ENCODE data around the gene NHS.

Gene NHS

DNA sequence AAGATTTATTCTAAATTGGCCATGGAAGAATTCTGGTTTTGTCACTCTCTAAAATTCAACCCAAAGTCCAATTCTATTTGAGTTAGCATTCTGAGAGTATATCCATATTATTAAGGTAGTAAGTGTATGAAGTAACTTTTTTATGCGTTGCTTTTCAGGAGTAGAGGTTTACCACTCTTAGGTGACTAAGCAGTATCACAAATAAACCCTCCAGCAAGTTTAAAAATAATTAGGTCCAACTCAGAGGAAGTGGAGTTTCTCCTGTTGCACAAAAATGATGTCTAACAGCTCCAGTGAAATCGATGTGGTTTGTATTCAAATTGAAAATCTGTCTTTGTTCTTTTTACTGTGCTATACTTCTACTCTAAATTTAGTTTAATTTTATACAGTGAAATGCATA, 368.9 kb downstream of the NHS start:
- Histone ChIP-seq H3K4me1 (ENCODE audit: control insufficient read depth, insufficient read depth, low read length) (peaks cover 2% of the 10 kb centered on the region), H3K27me3 (ENCODE audit: control insufficient read depth, insufficient read depth, low read length) (peaks cover 16% of the 10 kb centered on the region), H3K4me3 (ENCODE audit: low read depth, low read length) (no peak overlapping the region), H3K36me3 (ENCODE audit: control insufficient read depth, insufficient read depth, low read length) (no peaks in the 10 kb centered on the region), H3K9me3 (ENCODE audit: control insufficient read depth, insufficient read depth, low read length) (no peaks in the 10 kb centered on the region), H3K9ac (ENCODE audit: low read depth, low read length) (no peak overlapping the region)

DNA sequence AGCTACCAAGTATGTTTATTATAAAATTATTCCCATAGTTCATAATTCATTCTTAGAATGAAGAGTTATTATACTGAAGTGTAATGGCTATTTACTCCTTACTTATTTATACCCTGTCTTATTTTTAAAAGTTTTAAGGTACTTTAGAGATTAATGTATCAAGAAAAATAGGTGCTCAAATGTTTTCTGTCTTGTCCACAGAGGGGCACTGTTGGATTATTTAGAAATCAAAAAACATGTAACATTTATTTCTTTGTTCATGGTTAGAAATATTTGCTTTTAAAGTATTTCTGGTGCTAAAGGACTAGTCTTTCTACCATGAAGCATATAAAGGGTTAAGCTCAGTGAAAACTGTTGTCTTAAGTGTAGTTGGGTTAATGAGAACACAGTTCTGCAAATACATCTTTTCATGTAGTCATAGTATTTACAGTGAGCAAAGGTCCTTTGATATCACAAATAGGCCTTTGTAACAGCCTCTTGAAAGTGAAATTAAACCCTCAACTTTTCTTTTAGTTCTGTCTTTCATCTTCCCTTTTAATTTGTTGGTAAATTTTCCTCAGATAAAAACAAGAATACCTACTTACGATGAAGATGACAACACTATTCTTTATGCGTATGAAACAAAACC, 370.0 kb downstream of the NHS start:
- Histone ChIP-seq H3K9me3 (ENCODE audit: control insufficient read depth, insufficient read depth, low read length) (no peaks in the 10 kb centered on the region), H3K27me3 (ENCODE audit: control insufficient read depth, insufficient read depth, low read length) (peaks cover 8% of the 10 kb centered on the region), H3K4me1 (ENCODE audit: control insufficient read depth, insufficient read depth, low read length) (peaks cover 2% of the 10 kb centered on the region), H3K4me3 (ENCODE audit: low read depth, low read length) (no peak overlapping the region), H3K36me3 (ENCODE audit: control insufficient read depth, insufficient read depth, low read length) (no peaks in the 10 kb centered on the region), H3K9ac (ENCODE audit: low read depth, low read length) (no peak overlapping the region)

DNA sequence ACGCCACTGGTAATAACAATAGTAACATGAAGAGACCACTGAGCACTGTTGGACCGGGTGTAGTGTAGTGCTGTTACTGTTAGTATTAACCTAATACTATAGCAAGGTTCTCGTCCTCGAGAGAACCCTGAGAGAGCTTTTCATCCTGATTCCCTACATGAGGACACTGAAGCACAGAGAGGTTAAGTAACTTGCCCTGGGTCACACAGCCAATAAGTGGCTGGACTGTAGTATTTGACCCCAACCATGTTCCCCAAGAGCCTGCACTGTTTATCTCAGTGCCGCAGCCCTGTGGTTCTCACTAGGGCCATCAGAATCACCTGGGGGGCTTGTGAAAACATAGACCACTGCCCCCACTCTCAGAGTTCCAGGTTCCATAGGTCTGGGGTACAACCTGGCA, 372.7 kb downstream of the NHS start:
- Histone ChIP-seq H3K4me3 (ENCODE audit: low read depth, low read length) (no peak overlapping the region), H3K27me3 (ENCODE audit: control insufficient read depth, insufficient read depth, low read length) (no peaks in the 10 kb centered on the region), H3K4me1 (ENCODE audit: control insufficient read depth, insufficient read depth, low read length) (no peaks in the 10 kb centered on the region), H3K9me3 (ENCODE audit: control insufficient read depth, insufficient read depth, low read length) (no peaks in the 10 kb centered on the region), H3K9ac (ENCODE audit: low read depth, low read length) (no peak overlapping the region), H3K36me3 (ENCODE audit: control insufficient read depth, insufficient read depth, low read length) (no peaks in the 10 kb centered on the region)

DNA sequence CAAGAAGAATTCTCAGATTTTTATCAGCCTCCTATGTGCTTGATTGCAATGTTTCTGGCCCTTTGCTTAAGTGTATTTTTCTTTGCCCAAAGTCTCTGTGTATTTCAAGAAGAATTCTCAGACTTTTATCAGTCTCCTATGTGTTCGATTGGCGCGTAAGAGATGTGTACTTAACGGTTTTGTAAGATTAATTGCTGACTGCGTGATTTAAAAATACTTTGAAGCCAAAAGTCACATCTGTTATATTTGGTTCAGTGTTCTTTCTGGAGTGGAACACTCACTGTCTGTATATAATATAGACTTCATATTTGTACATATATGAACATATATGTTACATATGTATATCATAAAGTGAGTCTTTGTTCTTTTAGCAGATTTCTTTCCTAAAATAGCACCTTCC, 373.7 kb downstream of the NHS start:
- Histone ChIP-seq H3K4me1 (ENCODE audit: control insufficient read depth, insufficient read depth, low read length) (no peaks in the 10 kb centered on the region), H3K36me3 (ENCODE audit: control insufficient read depth, insufficient read depth, low read length) (no peaks in the 10 kb centered on the region), H3K4me3 (ENCODE audit: low read depth, low read length) (no peak overlapping the region), H3K9me3 (ENCODE audit: control insufficient read depth, insufficient read depth, low read length) (no peaks in the 10 kb centered on the region), H3K27me3 (ENCODE audit: control insufficient read depth, insufficient read depth, low read length) (no peaks in the 10 kb centered on the region), H3K9ac (ENCODE audit: low read depth, low read length) (no peak overlapping the region)

DNA sequence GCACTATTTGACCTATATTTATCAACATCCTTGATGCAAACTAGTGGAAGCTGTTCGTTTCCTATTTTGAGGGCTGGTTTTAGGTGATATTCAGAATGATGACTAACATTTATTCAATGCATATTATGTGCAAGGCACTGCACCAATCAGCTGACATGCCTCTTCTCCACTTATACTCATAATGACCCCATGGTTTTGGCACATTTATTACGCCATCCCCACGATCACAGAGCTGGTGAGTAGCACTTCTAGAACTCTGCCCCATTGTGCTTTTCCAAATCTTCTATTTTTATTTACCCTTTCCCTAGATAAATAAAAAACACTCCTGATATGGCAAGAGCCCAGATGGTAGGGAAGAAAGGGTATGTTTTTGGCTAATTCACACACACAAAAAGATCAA, 375.4 kb downstream of the NHS start:
- Histone ChIP-seq H3K4me1 (ENCODE audit: control insufficient read depth, insufficient read depth, low read length) (no peaks in the 10 kb centered on the region), H3K9me3 (ENCODE audit: control insufficient read depth, insufficient read depth, low read length) (no peaks in the 10 kb centered on the region), H3K36me3 (ENCODE audit: control insufficient read depth, insufficient read depth, low read length) (no peaks in the 10 kb centered on the region), H3K27me3 (ENCODE audit: control insufficient read depth, insufficient read depth, low read length) (no peaks in the 10 kb centered on the region), H3K4me3 (ENCODE audit: low read depth, low read length) (no peak overlapping the region), H3K9ac (ENCODE audit: low read depth, low read length) (no peak overlapping the region)

DNA sequence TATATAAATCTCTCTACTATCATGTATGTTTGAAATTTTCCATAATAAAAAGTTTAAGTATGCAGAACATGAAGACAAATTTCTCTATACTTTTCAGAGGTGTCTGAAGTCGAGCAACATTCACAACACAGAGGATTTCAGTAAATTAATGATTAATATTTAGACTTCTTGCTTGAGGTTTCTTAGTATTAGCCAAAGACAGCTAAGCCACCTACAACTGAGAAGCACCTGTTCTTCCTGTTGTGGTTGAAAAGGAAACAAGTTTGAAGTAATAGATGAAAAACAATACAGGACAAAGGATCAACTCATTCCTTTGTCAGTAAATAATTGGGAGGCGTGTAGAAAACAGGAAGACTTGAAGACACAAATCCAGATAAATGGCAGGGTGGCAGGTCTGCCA, 383.4 kb downstream of the NHS start:
- H3K9ac ChIP-seq (ENCODE audit: low read depth, low read length): no peak overlapping the region
- no peaks in the 10 kb centered on the region for H3K36me3 ChIP-seq (ENCODE audit: control insufficient read depth, insufficient read depth, low read length)
- H3K27me3 ChIP-seq (ENCODE audit: control insufficient read depth, insufficient read depth, low read length): no peaks in the 10 kb centered on the region
- no peaks in the 10 kb centered on the region for H3K9me3 ChIP-seq (ENCODE audit: control insufficient read depth, insufficient read depth, low read length)
- H3K4me3 ChIP-seq (ENCODE audit: low read depth, low read length): no peak overlapping the region
- H3K4me1 ChIP-seq (ENCODE audit: control insufficient read depth, insufficient read depth, low read length): no peaks in the 10 kb centered on the region

DNA sequence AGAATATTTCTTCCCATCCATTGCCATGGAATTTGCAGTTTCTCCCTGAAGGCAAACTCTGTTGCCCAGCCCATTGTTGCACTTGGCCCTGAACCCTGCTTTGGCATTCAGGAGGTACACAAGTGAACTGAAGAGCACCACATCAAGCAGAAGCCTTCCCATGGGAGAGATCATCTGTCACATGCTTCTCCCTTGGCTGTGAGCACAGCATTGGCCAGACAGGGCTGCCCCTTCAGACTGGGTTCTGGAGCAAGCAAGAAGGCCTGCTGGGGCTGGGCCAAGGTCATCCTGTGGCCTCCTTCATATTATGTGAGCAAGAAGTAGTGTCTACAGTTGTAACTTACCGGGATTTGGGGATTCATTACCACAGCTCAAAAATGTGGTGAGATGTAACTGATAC, 385.0 kb downstream of the NHS start:
- H3K9ac ChIP-seq (ENCODE audit: low read depth, low read length): no peak overlapping the region
- no peaks in the 10 kb centered on the region for H3K9me3 ChIP-seq (ENCODE audit: control insufficient read depth, insufficient read depth, low read length)
- no peaks in the 10 kb centered on the region for H3K36me3 ChIP-seq (ENCODE audit: control insufficient read depth, insufficient read depth, low read length)
- no peak overlapping the region for H3K4me3 ChIP-seq (ENCODE audit: low read depth, low read length)
- H3K27me3 ChIP-seq (ENCODE audit: control insufficient read depth, insufficient read depth, low read length): no peaks in the 10 kb centered on the region
- no peaks in the 10 kb centered on the region for H3K4me1 ChIP-seq (ENCODE audit: control insufficient read depth, insufficient read depth, low read length)

DNA sequence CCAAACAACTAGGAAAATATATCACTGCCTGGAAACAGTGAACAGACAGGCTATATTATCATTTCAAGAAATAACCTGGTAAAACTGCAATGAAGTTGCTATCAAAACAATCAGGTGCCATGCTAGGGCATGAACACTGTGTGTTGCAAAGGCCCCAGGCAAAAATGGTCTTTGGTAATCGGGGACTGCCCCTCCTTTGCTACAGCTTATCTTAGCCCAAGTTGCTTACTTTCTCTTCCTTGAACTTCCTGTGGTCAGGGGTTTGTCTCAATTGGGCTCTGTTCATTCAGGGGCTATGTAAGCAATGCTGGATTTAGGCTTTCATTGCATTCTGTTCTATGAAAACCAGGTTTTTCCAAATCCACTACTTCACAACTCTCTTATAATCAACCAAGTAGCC, 392.7 kb downstream of the NHS start:
- Histone ChIP-seq H3K9me3 (ENCODE audit: control insufficient read depth, insufficient read depth, low read length) (no peaks in the 10 kb centered on the region), H3K27me3 (ENCODE audit: control insufficient read depth, insufficient read depth, low read length) (peaks cover 19% of the 10 kb centered on the region)

DNA sequence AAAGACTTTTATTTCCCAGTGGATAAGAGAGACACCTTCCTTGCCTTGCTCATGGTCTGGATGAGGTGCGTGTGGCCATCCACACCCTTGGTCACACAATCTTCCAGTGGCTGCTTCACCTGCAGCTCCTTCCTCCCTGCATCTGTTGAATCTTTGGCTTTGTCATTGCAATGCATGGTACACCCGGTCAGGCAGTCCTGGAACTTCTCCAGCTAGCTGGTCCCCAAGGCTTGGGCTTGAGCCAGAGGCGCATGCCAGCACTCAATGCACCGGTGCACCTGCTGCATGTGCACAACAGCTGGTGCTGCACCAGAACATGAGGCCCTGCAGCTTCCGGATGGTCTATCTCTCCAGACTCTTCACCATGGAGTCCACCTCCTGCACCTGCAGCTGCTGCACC, 394.0 kb downstream of the NHS start:
- Histone ChIP-seq H3K9me3 (ENCODE audit: control insufficient read depth, insufficient read depth, low read length) (no peaks in the 10 kb centered on the region), H3K27me3 (ENCODE audit: control insufficient read depth, insufficient read depth, low read length) (peaks cover 26% of the 10 kb centered on the region), H3K4me1 (ENCODE audit: control insufficient read depth, insufficient read depth, low read length) (no peaks in the 10 kb centered on the region), H3K36me3 (ENCODE audit: control insufficient read depth, insufficient read depth, low read length) (no peaks in the 10 kb centered on the region), H3K4me3 (ENCODE audit: low read depth, low read length) (no peak overlapping the region), H3K9ac (ENCODE audit: low read depth, low read length) (no peak overlapping the region)

More for the DNA sequence above, 392.7 kb downstream of the NHS start:
- H3K4me1 ChIP-seq (ENCODE audit: control insufficient read depth, insufficient read depth, low read length): no peaks in the 10 kb centered on the region
- no peak overlapping the region for H3K9ac ChIP-seq (ENCODE audit: low read depth, low read length)
- no peak overlapping the region for H3K4me3 ChIP-seq (ENCODE audit: low read depth, low read length)
- no peaks in the 10 kb centered on the region for H3K36me3 ChIP-seq (ENCODE audit: control insufficient read depth, insufficient read depth, low read length)

DNA sequence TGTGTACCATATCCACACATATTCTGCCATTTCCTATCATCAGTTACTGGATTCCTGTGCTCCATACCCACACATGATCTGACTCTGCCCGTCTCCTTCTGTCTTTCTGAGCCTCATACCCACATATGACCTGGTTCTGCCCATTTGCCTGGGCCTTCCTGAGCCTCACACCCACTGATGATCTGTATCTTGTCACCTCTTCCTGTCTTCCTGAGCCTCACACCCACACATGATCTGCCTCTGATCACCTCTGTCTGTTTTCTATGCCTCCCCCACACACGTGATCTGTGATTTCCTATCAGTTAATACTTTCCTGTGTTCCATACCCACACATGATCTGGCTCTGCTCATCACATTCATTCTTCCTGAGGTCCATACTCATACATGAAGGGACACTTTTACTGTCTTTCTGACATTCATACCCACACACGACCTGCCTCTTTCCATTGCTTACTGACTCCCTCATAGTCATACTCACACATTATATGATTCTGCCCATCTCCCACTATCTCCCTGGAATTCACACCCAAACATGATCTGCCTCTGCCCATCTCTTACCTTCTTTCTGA, 394.8 kb downstream of the NHS start:
- Histone ChIP-seq H3K27me3 (ENCODE audit: control insufficient read depth, insufficient read depth, low read length) (peaks cover 31% of the 10 kb centered on the region), H3K4me1 (ENCODE audit: control insufficient read depth, insufficient read depth, low read length) (no peaks in the 10 kb centered on the region), H3K36me3 (ENCODE audit: control insufficient read depth, insufficient read depth, low read length) (no peaks in the 10 kb centered on the region), H3K4me3 (ENCODE audit: low read depth, low read length) (no peak overlapping the region), H3K9me3 (ENCODE audit: control insufficient read depth, insufficient read depth, low read length) (no peaks in the 10 kb centered on the region), H3K9ac (ENCODE audit: low read depth, low read length) (no peak overlapping the region)

DNA sequence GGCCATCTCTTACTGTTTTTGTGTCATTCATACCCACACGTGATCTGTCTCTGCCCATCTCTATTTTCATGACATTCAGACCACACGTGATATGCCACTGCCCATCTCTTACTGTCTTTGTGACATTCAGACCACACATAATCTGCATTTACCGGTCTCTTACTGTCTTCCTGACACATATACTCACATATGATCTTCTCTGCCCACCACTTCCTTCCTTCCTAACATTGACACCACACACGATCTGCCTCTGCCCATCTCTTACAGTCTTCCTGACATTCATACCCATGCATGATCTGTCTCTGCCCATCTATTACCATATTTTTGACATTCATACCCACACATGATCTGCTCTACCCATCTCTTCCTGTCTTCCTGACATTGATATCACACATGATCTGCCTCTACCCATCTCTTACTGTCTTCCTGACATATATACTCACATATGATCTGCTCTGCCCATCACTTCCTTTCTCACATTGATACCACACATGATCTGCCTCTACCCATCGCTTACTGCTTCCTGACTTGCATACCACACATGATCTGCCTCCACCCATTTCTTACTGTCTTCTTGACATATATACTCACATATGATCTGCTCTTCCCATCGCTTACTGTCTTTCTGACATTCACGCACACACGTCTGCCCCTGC, 398.3 kb downstream of the NHS start:
- Histone ChIP-seq H3K27me3 (ENCODE audit: control insufficient read depth, insufficient read depth, low read length) (peaks cover 31% of the 10 kb centered on the region), H3K4me1 (ENCODE audit: control insufficient read depth, insufficient read depth, low read length) (no peaks in the 10 kb centered on the region), H3K36me3 (ENCODE audit: control insufficient read depth, insufficient read depth, low read length) (no peaks in the 10 kb centered on the region), H3K4me3 (ENCODE audit: low read depth, low read length) (no peak overlapping the region), H3K9me3 (ENCODE audit: control insufficient read depth, insufficient read depth, low read length) (no peaks in the 10 kb centered on the region), H3K9ac (ENCODE audit: low read depth, low read length) (no peak overlapping the region)

DNA sequence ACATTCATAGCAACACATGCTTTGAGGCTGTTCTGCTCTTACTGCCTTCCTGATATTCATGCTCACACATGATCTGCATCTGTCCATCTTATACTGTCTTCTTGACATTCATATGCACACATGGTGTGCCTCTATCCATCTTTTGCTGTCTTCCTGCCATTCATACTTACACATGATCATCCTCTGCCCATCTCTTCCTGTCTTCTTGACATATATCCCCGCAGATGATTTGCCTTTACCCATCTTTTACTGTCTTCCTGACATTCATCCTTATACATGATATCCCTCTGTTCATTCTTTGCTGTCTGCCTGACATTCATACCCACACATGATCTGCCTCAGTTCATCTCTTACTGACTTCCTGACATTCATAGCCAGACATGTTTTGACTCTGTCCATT, 399.1 kb downstream of the NHS start:
- H3K4me1 ChIP-seq (ENCODE audit: control insufficient read depth, insufficient read depth, low read length): peaks cover 3% of the 10 kb centered on the region
- H3K36me3 ChIP-seq (ENCODE audit: control insufficient read depth, insufficient read depth, low read length): no peaks in the 10 kb centered on the region
- H3K4me3 ChIP-seq (ENCODE audit: low read depth, low read length): no peak overlapping the region
- H3K9ac ChIP-seq (ENCODE audit: low read depth, low read length): no peak overlapping the region
- no peaks in the 10 kb centered on the region for H3K9me3 ChIP-seq (ENCODE audit: control insufficient read depth, insufficient read depth, low read length)
- peaks cover 31% of the 10 kb centered on the region for H3K27me3 ChIP-seq (ENCODE audit: control insufficient read depth, insufficient read depth, low read length)
